MCF 10A (cell line): ENCODE results near the gene AFAP1L2. TPM values are rescaled to one million over a fixed set of nuclear protein-coding genes. Genes with fewer than 3 reads are reported as not detected.

Experiments
- BruUV-seq: library from RNA; stranded (reverse); fragments of 400-500 nt; replicated peaks from 2 replicates; lab custom pipeline; 2021; lab: Mats Ljungman, UMichigan
- CTCF ChIA-PET: fragments of 300-600 bp; sonication (Branson Sonifier 250); formaldehyde crosslinking; extraction: SDS; loops from one replicate; lab custom pipeline; 2021; ENCODE audit warnings: antibody characterized with exemption, inconsistent platforms; lab: Yijun Ruan, JAX
- POLR2A ChIA-PET: fragments of 300-600, 350-650 bp; sonication (Branson Sonifier 250); formaldehyde crosslinking; extraction: SDS; loops from one replicate; lab custom pipeline; 2020; ENCODE audit warnings: antibody characterized with exemption, inconsistent platforms; lab: Yijun Ruan, JAX
- DNase-seq: peaks from one replicate; pipeline ENCODE4 v3.0.0-alpha.2; 2018; ENCODE audit not compliant: unreplicated experiment
- H3K27ac Mint-ChIP-seq: one replicate; pipeline ENCODE4 v1.8.0; 2022; ENCODE audit warnings: mild to moderate bottlenecking, low read depth, mixed read lengths; ENCODE audit not compliant: unreplicated experiment
- H3K27me3 Mint-ChIP-seq: one replicate; pipeline ENCODE4 v1.8.0; 2022; ENCODE audit warnings: mixed read lengths; ENCODE audit not compliant: insufficient read depth, unreplicated experiment
- H3K36me3 Mint-ChIP-seq: one replicate; pipeline ENCODE4 v1.8.0; 2022; ENCODE audit warnings: mild to moderate bottlenecking, moderate library complexity, mixed read lengths; ENCODE audit not compliant: insufficient read depth, unreplicated experiment
- H3K4me1 Mint-ChIP-seq: one replicate; pipeline ENCODE4 v1.8.0; 2022; ENCODE audit warnings: mixed read lengths; ENCODE audit not compliant: insufficient read depth, unreplicated experiment
- H3K4me3 Mint-ChIP-seq: one replicate; pipeline ENCODE4 v1.8.0; 2022; ENCODE audit warnings: mild to moderate bottlenecking, moderate library complexity, mixed read lengths; ENCODE audit not compliant: unreplicated experiment
- H3K9me3 Mint-ChIP-seq: one replicate; pipeline ENCODE4 v1.8.0; 2022; ENCODE audit warnings: mixed read lengths; ENCODE audit not compliant: unreplicated experiment
- intact Hi-C: fragments of 100-400 bp; cut with micrococcal nuclease; formaldehyde crosslinking; loops from 2 replicates; pipeline ENCODE4 v1.14.1; 2022
- total RNA-seq: library from RNA; stranded (reverse); gene quantifications from 2 replicates; pipeline ENCODE4 v1.2.3, GENCODE V29; 2022
- TF ChIP-seq, protein P1 (sequence below): fragments of 200-600 bp; IDR thresholded peaks from one replicate; pipeline ENCODE4 v1.8.0; 2022; ENCODE audit warnings: antibody characterized with exemption, mild to moderate bottlenecking; ENCODE audit not compliant: unreplicated experiment

AFAP1L2 gene
- total RNA-seq, 1 experiment from 2014 or later: 5.8 TPM

DNA sequence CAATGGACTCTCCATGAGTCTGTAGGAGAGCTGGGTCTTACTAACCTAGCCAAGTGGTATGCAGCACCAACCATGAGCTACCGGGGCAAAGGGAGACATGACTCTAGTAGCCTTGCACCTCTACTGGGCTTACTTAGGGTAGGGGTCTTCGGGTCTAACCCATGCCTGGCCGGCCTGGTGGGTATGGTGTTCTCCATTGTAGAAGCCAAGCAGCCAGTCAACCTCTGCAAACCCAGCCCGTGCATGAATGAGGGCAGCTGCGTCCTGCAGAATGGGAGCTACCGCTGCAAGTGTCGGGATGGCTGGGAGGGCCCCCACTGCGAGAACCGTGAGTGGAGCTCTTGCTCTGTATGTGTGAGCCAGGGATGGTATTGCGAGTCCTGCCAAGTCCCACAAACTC lies 114.3 kb downstream of the AFAP1L2 start:
- no TSS peak for BruUV-seq
- Mint-ChIP-seq H3K4me1 (no peaks in the 10 kb centered on the region), H3K9me3 (no peaks in the 10 kb centered on the region), H3K4me3 (no peak overlapping the region), H3K27ac (no peak overlapping the region), H3K27me3 (no peaks in the 10 kb centered on the region), H3K36me3 (no peaks in the 10 kb centered on the region)
- intact Hi-C loops: no loop called here
- TF ChIP-seq, protein P1, sequence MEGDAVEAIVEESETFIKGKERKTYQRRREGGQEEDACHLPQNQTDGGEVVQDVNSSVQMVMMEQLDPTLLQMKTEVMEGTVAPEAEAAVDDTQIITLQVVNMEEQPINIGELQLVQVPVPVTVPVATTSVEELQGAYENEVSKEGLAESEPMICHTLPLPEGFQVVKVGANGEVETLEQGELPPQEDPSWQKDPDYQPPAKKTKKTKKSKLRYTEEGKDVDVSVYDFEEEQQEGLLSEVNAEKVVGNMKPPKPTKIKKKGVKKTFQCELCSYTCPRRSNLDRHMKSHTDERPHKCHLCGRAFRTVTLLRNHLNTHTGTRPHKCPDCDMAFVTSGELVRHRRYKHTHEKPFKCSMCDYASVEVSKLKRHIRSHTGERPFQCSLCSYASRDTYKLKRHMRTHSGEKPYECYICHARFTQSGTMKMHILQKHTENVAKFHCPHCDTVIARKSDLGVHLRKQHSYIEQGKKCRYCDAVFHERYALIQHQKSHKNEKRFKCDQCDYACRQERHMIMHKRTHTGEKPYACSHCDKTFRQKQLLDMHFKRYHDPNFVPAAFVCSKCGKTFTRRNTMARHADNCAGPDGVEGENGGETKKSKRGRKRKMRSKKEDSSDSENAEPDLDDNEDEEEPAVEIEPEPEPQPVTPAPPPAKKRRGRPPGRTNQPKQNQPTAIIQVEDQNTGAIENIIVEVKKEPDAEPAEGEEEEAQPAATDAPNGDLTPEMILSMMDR: no peak
- ChIA-PET CTCF (interaction anchor here (0.6 to 2.3 kb wide), 8 partner anchors 9 to 182 kb away, joined by 3 to 18 read pairs (median 4); no protein-coding TSS in a partner anchor), POLR2A (interaction anchor here (0.7 kb wide), 1 partner anchor 169 kb away, joined by 3 read pairs; no protein-coding TSS in a partner anchor)
- no peak for DNase-seq

GRCh38 chr10:114289096-114289436 lies 115.2 kb downstream of the AFAP1L2 start:
- ChIA-PET POLR2A (no interaction called here), CTCF (interaction anchor here (0.9 to 2.3 kb wide), 2 partner anchors 8 to 15 kb away, joined by 3 to 18 read pairs; no protein-coding TSS in a partner anchor)
- Mint-ChIP-seq H3K27me3 (no peaks in the 10 kb centered on the region), H3K4me1 (no peaks in the 10 kb centered on the region), H3K9me3 (no peaks in the 10 kb centered on the region), H3K36me3 (no peaks in the 10 kb centered on the region), H3K4me3 (no peak overlapping the region), H3K27ac (no peak overlapping the region)
- DNase-seq: no peak
- TF ChIP-seq, protein P1: no peak
- BruUV-seq: no TSS peak
- intact Hi-C loops: no loop called here

GRCh38 chr10:114288424-114289095 lies 115.7 kb downstream of the AFAP1L2 start:
- no peaks in the 10 kb centered on the region for H3K9me3 Mint-ChIP-seq
- H3K4me3 Mint-ChIP-seq: no peak overlapping the region
- no peak overlapping the region for H3K27ac Mint-ChIP-seq
- no peak for DNase-seq
- intact Hi-C loops: no loop called here
- ChIA-PET CTCF (interaction anchor here (2.3 kb wide), 1 partner anchor 15 kb away, joined by 18 read pairs; no protein-coding TSS in a partner anchor), POLR2A (no interaction called here)
- BruUV-seq: no TSS peak
- no peaks in the 10 kb centered on the region for H3K36me3 Mint-ChIP-seq
- no peaks in the 10 kb centered on the region for H3K4me1 Mint-ChIP-seq
- TF ChIP-seq, protein P1: no peak
- no peaks in the 10 kb centered on the region for H3K27me3 Mint-ChIP-seq

- Mint-ChIP-seq H3K36me3 (no peaks in the 10 kb centered on the region), H3K27me3 (no peaks in the 10 kb centered on the region), H3K27ac (no peak overlapping the region), H3K4me3 (no peak overlapping the region), H3K4me1 (no peaks in the 10 kb centered on the region), H3K9me3 (no peaks in the 10 kb centered on the region)
- POLR2A ChIA-PET: interaction anchor here (0.5 to 0.6 kb wide), 2 partner anchors 128 to 456 kb away, joined by 3 read pairs; no protein-coding TSS in a partner anchor
- intact Hi-C loops: no loop called here
- CTCF ChIA-PET: interaction anchor here (0.6 to 1.8 kb wide), 2 partner anchors 17 to 255 kb away, joined by 3 to 8 read pairs; no protein-coding TSS in a partner anchor
- DNase-seq: no peak
- BruUV-seq: no TSS peak
- TF ChIP-seq, protein P1: no peak
Observed at GRCh38 chr10:114286921-114287320, 117.4 kb downstream of the AFAP1L2 start.
